ENCODE results near the gene USP11.

DNA sequence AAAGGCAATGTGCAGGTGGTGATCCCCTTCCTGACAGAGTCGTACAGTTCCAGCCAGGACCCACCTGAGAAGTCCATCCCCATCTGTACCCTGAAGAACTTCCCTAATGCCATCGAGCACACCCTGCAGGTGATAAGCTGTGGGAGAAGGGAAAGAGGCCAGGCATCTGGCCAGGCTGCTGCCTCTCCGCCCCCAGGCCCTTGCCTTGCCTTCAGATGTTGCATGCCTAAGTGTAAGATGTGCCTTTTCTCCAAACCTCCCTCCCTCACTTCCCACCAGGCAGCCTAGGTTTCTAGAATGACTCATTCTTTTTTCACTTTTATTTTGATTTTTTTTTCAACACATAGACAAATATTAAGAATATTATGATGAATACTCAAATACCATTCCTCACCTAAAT, 26.5 kb upstream of the USP11 start:
- TF ChIP-seq POLR2A (IDR thresholded peaks at IDR 0.05), result no peak
- TF ChIP-seq, protein P1, sequence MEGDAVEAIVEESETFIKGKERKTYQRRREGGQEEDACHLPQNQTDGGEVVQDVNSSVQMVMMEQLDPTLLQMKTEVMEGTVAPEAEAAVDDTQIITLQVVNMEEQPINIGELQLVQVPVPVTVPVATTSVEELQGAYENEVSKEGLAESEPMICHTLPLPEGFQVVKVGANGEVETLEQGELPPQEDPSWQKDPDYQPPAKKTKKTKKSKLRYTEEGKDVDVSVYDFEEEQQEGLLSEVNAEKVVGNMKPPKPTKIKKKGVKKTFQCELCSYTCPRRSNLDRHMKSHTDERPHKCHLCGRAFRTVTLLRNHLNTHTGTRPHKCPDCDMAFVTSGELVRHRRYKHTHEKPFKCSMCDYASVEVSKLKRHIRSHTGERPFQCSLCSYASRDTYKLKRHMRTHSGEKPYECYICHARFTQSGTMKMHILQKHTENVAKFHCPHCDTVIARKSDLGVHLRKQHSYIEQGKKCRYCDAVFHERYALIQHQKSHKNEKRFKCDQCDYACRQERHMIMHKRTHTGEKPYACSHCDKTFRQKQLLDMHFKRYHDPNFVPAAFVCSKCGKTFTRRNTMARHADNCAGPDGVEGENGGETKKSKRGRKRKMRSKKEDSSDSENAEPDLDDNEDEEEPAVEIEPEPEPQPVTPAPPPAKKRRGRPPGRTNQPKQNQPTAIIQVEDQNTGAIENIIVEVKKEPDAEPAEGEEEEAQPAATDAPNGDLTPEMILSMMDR (IDR thresholded peaks at IDR 0.05), result no peak

Data from testis (tissue), 2 donors.